A673 (cell line): Measurements from ENCODE around the gene AURKAIP1.

Experiments used
- EZH2 ChIP-seq: fragments of 200-600 bp; sonication (generic); IDR thresholded peaks from 2 replicates; pipeline ENCODE4 v1.6.1; 2017; ENCODE audit warnings: borderline replicate concordance, low read depth, mild to moderate bottlenecking, mixed read lengths, antibody characterized with exemption, low read length; ENCODE audit not compliant: poor library complexity, severe bottlenecking
- TF ChIP-seq, protein P1 (sequence below): fragments of 300-800, 200-600 bp; sonication (generic); conservative IDR thresholded peaks from 2 replicates; pipeline ENCODE4 v1.5.1; 2017; ENCODE audit warnings: low read depth, mild to moderate bottlenecking, antibody characterized with exemption, low read length, moderate library complexity, mixed read lengths

DNA sequence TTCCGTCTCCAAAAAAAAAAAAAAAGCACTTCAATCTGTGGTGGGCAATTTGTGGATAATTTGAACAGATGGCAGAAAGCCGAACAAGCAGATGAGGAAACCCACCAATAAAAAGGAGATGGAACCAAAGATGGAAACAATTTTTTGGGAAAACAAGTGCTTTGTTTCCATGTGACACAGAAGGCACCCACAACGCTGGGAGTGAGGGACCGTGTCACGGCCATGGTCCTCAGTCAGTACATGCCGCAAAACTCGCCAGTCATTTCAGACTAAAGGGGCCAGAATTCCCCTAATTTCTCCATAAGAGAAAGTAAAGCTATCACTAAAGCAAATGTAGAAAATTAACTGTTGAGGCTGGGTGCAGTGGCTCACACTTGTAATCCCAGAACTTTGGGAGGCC lies 19.1 kb upstream of the AURKAIP1 start:
- TF ChIP-seq, protein P1, sequence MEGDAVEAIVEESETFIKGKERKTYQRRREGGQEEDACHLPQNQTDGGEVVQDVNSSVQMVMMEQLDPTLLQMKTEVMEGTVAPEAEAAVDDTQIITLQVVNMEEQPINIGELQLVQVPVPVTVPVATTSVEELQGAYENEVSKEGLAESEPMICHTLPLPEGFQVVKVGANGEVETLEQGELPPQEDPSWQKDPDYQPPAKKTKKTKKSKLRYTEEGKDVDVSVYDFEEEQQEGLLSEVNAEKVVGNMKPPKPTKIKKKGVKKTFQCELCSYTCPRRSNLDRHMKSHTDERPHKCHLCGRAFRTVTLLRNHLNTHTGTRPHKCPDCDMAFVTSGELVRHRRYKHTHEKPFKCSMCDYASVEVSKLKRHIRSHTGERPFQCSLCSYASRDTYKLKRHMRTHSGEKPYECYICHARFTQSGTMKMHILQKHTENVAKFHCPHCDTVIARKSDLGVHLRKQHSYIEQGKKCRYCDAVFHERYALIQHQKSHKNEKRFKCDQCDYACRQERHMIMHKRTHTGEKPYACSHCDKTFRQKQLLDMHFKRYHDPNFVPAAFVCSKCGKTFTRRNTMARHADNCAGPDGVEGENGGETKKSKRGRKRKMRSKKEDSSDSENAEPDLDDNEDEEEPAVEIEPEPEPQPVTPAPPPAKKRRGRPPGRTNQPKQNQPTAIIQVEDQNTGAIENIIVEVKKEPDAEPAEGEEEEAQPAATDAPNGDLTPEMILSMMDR, result no peak
- no peak for TF ChIP-seq EZH2
